Nephron (organoid): ENCODE data around the gene ADAP1.

ENCODE experiments used
- H3K27ac Mint-ChIP-seq, 3 experiments: 2 replicates each; pipeline ENCODE4 v1.8.0; 2020; ENCODE audit warnings: mixed read lengths in 3 of 3, mild to moderate bottlenecking in 2 of 3, moderate library complexity in 1 of 3
- H3K27me3 Mint-ChIP-seq: 2 replicates; pipeline ENCODE4 v1.8.0; 2021; ENCODE audit warnings: low read depth, mild to moderate bottlenecking, moderate library complexity, mixed read lengths
- H3K36me3 Mint-ChIP-seq: 2 replicates; pipeline ENCODE4 v1.8.0; 2020; ENCODE audit warnings: low read depth, mixed read lengths
- H3K4me1 Mint-ChIP-seq: 2 replicates; pipeline ENCODE4 v1.8.0; 2020; ENCODE audit warnings: mixed read lengths
- H3K4me3 Mint-ChIP-seq, 3 experiments: 2 replicates each; pipeline ENCODE4 v1.8.0; 2020; ENCODE audit warnings: mild to moderate bottlenecking in 3 of 3, mixed read lengths in 3 of 3, moderate library complexity in 2 of 3
- H3K9me3 Mint-ChIP-seq: 2 replicates; pipeline ENCODE4 v1.8.0; 2020; ENCODE audit warnings: mixed read lengths
- CTCF ChIP-seq, 3 experiments: fragments of 200-600 bp; sonication (generic); IDR thresholded peaks; one replicate each; pipeline ENCODE4 v1.5.0; 2021; ENCODE audit warnings: antibody characterized with exemption in 3 of 3; ENCODE audit not compliant: unreplicated experiment in 3 of 3

Gene ADAP1

GRCh38 chr7:997404-998395 is 43.2 kb upstream of the ADAP1 start:
- H3K4me1 Mint-ChIP-seq, result peaks cover 13% of the 10 kb centered on the region
- peaks cover 3% of the 10 kb centered on the region for H3K36me3 Mint-ChIP-seq
- H3K9me3 Mint-ChIP-seq, result no peaks in the 10 kb centered on the region
- H3K4me3 Mint-ChIP-seq, result no peak overlapping the region
- no peak overlapping the region for H3K27ac Mint-ChIP-seq
- TF ChIP-seq CTCF (IDR thresholded peaks at IDR 0.05; ENCODE audit: unreplicated experiment in 3 of 3), result no peak
- peaks cover 4% of the 10 kb centered on the region for H3K27me3 Mint-ChIP-seq

- peaks cover 18% of the 10 kb centered on the region for H3K4me1 Mint-ChIP-seq
- TF ChIP-seq CTCF (IDR thresholded peaks at IDR 0.05; ENCODE audit: unreplicated experiment in 3 of 3), result no peak
- H3K27ac Mint-ChIP-seq, result no peak overlapping the region
- H3K9me3 Mint-ChIP-seq, result no peaks in the 10 kb centered on the region
- peaks cover 4% of the 10 kb centered on the region for H3K27me3 Mint-ChIP-seq
- H3K4me3 Mint-ChIP-seq, result no peak overlapping the region
- peaks cover 3% of the 10 kb centered on the region for H3K36me3 Mint-ChIP-seq
Measured at GRCh38 chr7:996079-996872, 41.8 kb upstream of the ADAP1 start.

- Mint-ChIP-seq H3K27me3 (peaks cover 4% of the 10 kb centered on the region), H3K36me3 (peaks cover 3% of the 10 kb centered on the region), H3K4me3 (no peak overlapping the region), H3K9me3 (no peaks in the 10 kb centered on the region), H3K27ac (no peak overlapping the region), H3K4me1 (peaks cover 19% of the 10 kb centered on the region)
- TF ChIP-seq CTCF (IDR thresholded peaks at IDR 0.05; ENCODE audit: unreplicated experiment in 3 of 3), result no peak
Measured at GRCh38 chr7:995571-995970, 41.1 kb upstream of the ADAP1 start.

- Mint-ChIP-seq H3K36me3 (peaks cover 3% of the 10 kb centered on the region), H3K4me1 (peaks cover 22% of the 10 kb centered on the region), H3K27me3 (peaks cover 4% of the 10 kb centered on the region), H3K27ac (no peak overlapping the region), H3K9me3 (no peaks in the 10 kb centered on the region), H3K4me3 (no peak overlapping the region)
- no peak for TF ChIP-seq CTCF (IDR thresholded peaks at IDR 0.05; ENCODE audit: unreplicated experiment in 3 of 3)
Measured at GRCh38 chr7:994592-995308, 40.3 kb upstream of the ADAP1 start.

- peak; percentile 99 to 100 (median 99) for TF ChIP-seq CTCF (IDR thresholded peaks at IDR 0.05; ENCODE audit: unreplicated experiment in 3 of 3)
- no peaks in the 10 kb centered on the region for H3K9me3 Mint-ChIP-seq
- peak overlapping the region in 1 of 3 experiments; percentile 31 for H3K4me3 Mint-ChIP-seq
- peaks cover 4% of the 10 kb centered on the region for H3K27me3 Mint-ChIP-seq
- no peaks in the 10 kb centered on the region for H3K36me3 Mint-ChIP-seq
- peak overlapping the region in 2 of 3 experiments; percentile 42 to 49 for H3K27ac Mint-ChIP-seq
- H3K4me1 Mint-ChIP-seq, result peaks cover 19% of the 10 kb centered on the region
Measured at GRCh38 chr7:992709-993607, 38.5 kb upstream of the ADAP1 start.
